Posterior cingulate gyrus (tissue), 11 donors: ENCODE results near the gene SAMD4A.

Source experiments
- DNase-seq, 10 donors: peaks; one replicate each; pipeline versions ENCODE4 v3.0.0 to v3.0.0-alpha.2; 2020 to 2021; ENCODE audit warnings: mixed read lengths in 3 of 10
- intact Hi-C: fragments of 100-400 bp; cut with DNase I; formaldehyde crosslinking; loops from one replicate; pipeline ENCODE4 v1.15.1; 2023

The SAMD4A gene

DNA sequence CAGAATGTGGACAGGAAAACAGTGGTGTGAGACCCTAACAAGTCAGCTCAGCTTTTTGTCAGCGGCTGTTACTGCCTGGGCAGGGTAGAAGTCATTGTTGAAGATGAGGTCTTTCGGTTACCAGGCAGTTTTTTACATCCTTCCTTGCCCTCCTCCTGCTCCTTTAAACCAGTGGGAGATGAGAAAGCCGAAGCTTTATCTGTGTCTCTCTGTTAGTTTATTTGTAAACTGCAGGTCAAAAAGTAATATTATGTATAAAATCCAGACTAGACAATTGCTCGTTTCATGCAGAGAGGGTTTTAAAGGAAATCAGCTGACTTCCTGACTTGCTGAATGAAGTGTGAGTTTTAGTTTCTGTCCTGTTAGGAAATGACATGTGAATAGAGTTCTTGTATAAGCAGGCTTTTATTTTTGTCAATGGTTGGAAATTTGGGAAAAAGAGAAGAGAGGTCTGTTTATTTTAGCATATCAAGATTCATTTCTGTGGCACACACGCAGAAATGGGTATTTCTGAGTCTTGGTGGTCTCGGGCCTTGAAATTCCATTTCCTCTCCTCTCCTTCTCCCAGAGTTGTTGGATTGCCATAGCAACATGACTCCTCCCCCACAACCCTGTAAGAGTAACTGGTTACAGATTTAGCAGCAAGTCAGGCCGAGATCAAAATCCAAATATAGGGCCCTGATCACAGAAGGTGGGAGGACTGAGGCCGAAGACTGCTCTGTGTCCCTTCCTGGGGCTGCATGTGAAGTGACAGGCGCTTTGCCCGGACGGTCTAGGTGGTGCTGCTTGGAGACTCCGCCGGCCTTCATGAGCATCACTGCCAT is 60.8 kb downstream of the SAMD4A start:
- DNase-seq, result peak in 2 of 10 donors; percentile 71 to 81

DNA sequence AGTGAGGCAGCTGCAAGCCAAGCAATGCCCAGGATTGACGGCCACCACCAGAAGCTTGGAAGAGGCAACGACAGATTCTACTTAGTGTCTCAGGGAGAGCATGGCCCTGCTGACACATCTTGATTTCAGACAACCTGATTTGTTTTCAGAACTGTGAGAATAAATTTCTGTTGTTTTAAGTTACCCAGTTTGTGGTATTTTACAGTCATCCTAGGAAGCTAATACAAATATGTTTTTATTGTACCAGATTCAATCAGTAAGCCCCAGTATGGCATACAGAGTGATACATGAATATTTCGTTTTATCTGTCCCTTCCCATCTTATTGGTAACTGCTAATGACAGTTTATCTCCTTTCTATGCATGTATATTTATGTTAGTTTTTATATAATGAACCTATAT is 62.3 kb downstream of the SAMD4A start:
- intact Hi-C loops, result no loop called here
- no peak for DNase-seq

More for the DNA sequence above, 60.8 kb downstream of the SAMD4A start:
- intact Hi-C loops, result no loop called here

DNA sequence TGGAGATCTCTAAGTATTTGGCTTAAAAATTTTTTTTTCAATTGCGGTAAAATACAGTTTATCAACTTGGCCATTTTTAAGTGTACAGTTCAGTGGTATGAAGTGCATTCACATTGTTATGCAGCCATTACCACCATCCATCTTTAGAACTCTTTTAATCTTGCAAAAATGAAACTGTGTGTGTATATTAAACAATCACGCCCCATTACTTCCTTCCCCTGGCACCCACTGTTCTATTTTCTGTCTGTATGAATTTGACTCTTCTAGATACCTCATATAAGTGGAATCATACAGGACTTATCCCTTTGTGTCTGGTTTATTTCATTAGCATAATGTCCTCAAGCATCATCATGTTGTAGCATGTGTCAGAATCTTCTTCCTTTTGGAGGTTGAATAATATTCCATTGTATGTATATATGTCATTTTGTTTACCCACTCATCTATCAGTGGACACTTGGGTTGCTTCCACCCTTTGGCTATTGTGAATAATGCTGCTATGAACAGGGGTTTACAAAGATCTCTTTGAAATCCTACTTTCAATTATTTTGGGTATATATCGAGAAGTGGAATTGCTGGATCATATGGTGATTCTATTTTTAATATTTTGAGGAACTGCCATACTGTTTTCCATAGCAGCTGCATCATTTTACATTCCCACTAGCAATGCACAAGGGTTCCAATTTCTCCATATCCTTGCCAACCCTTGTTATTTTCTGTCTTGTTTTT is 62.9 kb downstream of the SAMD4A start:
- DNase-seq, result no peak
- intact Hi-C loops, result no loop called here

DNA sequence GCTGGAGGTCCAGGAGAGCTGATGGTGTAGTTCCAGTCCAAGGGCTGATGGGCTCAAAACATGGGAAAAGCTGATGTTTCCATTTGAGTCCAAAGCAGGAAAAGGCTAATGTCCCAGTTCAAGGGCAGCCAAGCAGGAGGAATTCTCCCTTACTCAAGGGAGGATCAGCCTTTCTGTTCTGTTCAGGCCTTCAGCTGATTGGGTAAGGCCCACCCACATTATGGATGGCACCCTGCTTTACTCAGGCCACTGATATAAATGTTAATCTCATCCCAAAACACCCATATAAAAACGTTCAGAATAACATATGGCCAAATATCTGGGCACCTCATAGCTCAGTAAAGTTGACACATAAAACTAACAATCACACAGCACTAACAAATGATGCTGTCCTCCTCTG is 64.1 kb downstream of the SAMD4A start:
- intact Hi-C loops, result no loop called here
- DNase-seq, result no peak

DNA sequence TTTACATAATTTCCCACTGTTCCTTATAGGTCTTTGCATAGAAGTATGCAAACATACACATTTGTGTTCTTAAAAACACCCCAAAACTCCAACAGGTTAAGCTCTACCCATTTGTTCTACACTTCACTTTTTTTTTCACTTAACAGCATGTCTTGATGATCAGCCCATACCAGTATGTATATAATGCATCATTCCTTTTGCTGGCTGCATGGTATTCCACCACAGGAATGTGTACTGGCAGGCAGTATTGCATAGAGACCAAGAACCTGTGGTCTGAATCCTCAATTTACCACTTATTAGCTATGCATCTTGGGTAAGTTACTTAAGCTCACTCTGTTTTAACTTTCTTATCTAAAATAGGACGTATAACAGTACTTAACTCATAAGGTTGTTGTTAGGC is 65.5 kb downstream of the SAMD4A start:
- no peak for DNase-seq
- intact Hi-C loops, result no loop called here

DNA sequence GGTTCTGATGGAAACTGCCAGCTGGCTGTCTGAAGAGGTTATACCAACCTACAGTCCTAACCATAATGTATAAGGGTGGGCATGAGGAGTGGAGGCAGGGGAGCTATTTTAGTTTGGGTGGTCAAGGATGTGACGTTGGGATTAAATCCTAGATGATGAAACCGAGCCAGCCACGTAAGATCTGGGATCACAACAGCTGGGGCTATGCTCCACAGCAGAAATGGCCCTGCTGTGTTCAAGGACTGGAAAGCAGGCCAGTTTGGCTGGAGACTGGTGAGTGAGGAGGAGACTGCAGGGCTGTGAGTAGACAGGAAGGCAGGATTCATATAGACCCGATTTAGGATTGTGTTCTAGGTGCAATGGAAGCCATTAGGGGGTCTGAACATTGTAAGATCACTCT is 66.1 kb downstream of the SAMD4A start:
- intact Hi-C loops, result no loop called here
- DNase-seq, result no peak

DNA sequence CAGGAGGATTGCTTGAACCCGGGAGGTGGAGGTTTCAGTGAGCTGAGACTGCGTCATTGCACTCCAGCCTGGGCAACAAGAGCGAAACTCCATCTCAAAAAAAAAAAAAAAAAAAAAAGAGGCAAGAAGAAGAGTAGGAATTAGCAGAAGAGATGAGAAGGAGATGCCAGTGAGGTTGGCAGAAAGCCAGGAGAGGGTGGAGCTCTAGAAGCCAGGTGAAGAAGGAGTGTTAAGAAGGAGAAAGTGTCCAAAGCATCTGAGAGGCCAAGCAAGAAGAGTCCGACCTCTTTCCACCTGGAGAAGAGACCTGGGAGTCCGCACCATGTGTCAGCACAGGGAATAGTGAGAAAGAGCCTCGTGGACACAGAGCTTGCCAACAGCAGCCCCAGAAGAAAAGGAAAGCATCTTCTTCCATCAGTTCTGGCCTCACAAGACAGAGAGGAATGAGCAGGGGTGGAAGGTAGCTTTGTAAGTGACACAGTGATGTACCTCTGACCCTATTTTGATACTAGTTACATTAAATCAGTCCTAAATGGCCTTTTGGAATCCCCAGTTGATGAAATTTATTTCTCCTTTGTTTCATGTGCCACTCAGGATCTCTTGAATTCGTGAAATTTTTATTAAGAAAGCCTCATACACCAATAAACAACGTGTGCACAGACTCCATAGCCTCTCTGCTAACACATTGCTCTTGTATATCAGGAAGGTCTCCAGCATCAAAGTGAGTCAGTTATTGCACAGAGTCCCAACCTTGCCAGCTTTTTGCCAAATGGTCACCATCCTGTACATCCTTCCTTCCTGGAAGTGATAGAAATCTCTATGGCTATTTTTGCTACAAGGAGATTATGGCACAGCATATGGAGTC is 70.6 kb downstream of the SAMD4A start:
- intact Hi-C loops, result no loop called here
- DNase-seq, result no peak

DNA sequence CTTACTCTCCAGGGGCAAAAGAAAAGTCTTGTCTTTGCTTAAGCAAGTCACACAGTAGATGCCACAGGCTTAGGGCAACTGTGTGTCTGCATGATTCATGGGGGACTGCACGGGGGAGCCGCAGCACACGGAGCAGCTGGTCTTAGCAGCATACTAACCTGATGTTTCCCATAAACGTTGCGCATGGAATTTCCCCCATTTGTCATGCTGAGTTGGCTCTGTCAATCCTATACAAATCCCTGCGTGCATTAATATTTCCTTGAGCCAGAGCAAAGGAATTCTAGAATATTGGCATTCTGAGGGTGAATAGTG is 71.2 kb downstream of the SAMD4A start:
- no peak for DNase-seq
- intact Hi-C loops, result no loop called here

DNA sequence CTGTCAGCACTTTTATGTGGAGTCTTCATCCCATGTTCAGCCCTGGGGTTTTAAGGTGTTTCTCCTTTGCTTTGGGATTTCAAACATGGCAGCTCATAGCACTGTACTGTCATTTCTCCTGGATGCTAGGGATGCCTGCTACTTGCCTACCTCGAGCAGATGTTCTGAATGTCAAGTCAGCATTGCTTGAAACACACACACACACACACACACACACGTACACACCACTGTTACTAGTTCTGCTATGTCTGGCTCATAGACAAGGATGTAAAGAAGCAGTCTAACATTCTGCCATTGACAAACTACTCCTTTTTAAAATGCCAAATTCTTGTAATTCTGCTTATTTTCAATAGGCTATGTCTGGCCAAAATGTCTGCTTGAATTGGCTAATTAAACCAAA is 72.7 kb downstream of the SAMD4A start:
- no peak for DNase-seq
- intact Hi-C loops, result no loop called here

DNA sequence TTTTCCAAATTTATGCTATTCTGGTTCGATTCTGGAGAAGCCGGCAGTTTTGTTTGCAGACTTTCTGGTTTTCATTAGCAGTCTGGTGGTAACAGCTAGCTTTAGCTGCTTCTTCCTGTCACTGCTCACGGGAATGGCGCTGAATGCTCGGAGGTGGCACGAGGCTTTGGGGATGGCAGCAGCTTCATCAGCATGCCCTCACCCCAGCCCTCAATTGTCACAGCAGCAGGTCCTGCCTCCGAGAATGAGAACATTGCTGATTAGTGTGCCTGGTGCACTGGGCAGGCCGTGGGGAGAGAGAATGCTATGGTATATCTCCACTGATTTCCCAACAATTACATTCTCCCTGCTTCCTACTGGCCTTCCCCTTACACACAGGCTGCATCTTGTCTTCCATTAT is 73.6 kb downstream of the SAMD4A start:
- intact Hi-C loops, result no loop called here
- DNase-seq, result peak in 2 of 10 donors; percentile 73 to 76

DNA sequence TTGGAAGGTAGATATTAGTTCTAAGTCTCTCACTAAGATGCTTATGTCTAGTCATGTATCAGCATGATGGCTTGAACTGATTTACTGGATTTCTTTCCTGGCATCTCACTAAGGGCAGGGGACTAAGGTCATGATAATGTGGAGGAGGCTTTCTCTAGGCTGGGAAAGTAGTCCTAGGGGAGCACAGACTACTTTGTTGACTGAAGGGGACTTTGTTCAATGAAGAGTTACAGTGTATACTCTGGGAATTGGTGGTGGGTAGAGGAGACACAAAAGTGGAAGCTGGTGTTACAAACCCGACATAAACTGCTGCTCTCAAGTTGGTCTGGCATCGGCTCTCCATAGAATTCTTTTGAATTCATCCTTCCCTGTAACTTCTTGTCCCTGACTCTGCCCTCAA is 75.2 kb downstream of the SAMD4A start:
- intact Hi-C loops, result no loop called here

DNA sequence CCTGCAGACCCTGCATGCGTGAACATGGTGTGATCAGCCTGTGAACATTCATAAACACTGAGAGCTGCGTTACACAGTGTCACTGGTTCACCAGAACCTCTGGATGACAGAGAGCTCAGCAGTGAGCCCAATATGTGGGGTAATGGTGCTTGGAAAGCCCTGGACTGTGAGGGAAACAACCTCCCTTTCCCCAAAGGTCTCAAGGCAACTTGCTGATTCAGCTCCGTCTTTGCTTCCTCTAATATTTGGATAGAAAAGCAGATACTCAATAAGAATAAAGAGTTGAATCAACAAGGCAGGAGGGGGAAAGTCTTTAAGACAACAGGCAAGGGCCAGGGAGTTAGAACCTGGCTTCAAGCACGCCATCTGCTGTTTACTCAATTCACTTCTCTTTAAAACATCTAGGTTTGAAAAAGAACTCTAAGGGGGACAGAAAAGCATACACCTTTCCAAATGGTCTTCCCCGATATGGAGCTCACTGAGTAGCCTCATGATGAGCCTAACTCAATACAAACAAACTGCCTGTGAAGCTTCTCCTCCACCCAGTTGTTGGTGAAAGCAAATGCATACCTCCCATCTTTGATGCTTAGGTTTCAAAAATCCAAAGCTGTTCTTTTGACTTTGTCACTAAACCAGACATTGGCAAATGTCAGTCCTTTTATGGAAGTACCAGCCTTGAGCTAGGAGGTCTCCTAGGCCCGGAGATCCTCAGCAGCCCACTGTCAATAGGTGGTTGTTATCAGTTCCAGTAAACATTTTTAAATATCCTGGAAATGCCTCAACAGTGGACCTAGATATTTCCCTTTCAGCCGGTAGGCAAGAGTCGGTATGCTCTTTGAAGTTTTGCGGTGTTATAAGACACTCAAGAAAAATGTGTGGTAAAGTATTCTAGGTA is 76.1 kb downstream of the SAMD4A start:
- intact Hi-C loops, result no loop called here
- no peak for DNase-seq

More for the DNA sequence above, 75.2 kb downstream of the SAMD4A start:
- DNase-seq, result no peak

DNA sequence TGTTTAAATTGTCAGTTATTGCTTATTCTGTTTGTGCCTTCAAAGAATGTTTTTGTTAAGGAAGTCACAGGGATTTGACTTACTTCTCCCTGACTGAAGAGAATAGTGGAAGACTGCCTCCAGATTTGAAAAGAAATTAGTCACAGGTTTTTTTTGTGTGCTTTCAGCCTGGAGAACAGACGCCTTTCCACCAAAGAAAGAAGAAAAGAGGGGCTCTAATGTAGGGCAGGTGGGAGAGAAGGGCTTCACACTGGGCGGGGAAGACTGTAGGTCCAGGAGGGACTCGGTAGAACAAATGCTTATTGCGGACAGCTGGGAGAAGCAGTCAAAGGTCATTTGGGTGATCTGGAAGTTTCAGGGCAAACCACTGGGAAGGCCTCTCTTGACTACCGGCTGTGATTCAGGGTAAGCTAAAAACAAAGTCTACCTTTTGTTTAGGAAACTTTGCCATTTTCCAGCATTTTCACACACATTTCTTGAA is 76.8 kb downstream of the SAMD4A start:
- no peak for DNase-seq
- intact Hi-C loops, result no loop called here

DNA sequence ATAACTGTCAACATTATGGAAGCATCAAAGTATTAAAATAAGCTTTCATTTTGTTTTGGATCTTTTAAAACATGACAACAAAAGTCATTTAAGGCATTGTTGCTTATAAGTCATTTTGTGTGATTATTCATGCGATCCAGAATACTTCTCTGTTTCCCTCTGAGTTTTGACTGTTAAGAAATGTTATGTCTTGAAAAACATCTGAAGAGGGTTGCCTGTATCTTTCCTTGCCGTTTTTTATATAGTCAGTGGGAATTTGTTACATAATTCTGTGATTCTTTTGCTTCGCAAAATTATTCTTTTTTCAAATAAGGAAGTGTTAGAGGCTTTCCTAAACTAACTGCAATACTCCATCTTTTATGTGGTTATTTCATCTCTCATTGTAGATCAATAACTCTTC is 78.7 kb downstream of the SAMD4A start:
- intact Hi-C loops, result no loop called here
- no peak for DNase-seq

DNA sequence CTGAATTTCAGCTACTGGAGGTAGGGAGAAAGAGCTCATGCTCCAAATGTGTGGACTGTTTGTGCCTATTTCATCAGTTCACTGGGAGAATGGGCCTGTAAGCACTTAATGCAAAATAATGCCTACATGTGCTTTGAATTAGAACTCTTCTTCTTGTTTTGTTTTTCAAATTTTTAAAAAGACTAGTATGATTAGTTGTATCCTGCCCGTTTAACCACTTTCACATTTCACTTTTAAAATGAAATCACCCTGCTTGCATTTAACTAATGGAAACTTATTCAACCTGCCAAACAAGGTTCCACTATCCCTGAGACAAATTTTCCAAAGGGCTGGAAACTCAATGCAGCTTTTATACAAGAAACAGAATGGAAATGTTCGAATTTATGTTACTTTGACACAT is 79.7 kb downstream of the SAMD4A start:
- DNase-seq, result no peak
- intact Hi-C loops, result no loop called here

DNA sequence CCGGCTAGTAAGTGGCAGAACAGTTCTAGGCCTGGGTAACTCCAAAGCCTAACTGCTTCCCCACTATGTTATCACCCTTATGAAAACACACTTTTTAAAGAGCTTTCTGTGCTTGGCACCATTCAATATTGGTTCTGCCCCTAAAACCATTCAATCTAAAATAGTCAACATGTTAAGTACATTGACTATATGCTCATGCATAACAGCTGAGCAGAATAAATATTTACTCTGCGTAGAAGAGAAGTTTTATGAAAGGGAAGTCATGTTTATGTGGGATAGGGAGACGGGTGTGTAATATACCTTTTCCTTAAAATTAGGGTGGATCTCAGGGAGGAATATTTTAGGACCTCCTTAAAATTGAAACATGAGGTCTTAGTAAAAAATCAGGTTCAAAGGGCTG is 80.5 kb downstream of the SAMD4A start:
- intact Hi-C loops, result no loop called here
- DNase-seq, result no peak

DNA sequence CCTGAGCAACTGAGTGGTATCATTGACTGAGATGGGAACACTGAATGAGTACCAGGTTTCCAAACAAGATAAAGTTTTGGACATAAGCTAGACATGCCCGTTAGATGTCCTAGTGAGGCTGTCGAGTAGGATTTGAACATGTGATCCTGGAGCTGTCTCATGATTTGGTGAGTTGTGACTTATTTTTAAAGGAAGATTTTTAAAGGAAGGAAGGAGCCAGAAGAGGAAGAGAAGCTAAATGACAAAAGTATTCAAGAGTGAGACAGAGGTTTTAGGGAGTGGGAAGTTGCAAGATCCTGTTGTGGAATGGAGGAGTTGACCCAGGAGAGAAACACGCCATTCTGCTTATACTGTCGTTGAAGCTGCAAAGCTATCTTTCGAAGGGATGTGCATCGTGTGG is 82.1 kb downstream of the SAMD4A start:
- DNase-seq, result no peak
- intact Hi-C loops, result no loop called here

DNA sequence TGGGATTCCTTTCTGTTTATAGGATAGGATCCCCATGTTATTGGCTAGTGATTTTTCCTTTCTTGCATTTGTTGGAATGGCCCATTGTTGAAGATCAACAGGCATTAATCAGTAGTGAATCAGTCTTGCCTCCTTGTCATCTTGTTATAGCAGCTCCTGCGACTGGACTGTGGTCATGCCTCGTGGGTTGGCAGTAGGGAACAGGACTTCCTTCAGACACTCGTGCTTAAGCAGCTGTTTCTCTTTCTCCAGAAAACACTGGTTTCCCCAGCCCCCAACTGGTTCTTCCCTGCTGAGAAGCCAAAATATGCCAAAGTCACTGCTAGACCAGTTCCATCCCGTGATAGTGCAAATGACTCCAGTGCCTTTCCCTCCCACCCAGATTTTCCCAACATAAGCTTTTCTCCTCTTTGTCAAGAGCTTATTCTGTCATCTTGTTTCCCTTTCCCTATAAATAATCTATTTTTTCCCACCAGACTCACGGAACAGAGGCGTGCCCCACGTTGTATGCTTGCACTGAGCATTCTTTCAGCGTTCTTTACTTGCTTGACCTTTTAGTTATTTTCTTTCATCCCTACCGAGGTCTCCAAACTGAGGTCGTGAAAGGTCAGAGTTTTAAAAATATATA is 83.5 kb downstream of the SAMD4A start:
- intact Hi-C loops, result no loop called here
- DNase-seq, result no peak

DNA sequence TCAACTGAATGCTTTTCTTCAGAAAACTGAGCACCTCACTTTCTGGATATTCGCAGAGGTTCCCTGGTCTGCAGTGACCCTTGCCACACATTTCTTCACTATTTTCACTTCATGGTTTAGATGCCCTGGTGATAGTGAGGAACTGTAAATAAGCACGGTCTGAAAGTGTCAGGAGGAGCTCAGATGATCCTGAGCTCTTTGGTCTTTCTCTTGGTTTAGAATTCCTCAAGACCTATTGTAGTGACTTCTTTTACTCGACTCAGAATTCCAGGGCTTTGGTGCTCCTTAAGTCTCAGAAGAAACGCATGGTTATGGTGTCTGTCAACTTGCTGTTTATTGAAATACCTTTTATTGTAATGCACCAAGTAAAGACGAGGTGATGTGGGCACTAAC is 84.0 kb downstream of the SAMD4A start:
- intact Hi-C loops, result no loop called here
- no peak for DNase-seq

DNA sequence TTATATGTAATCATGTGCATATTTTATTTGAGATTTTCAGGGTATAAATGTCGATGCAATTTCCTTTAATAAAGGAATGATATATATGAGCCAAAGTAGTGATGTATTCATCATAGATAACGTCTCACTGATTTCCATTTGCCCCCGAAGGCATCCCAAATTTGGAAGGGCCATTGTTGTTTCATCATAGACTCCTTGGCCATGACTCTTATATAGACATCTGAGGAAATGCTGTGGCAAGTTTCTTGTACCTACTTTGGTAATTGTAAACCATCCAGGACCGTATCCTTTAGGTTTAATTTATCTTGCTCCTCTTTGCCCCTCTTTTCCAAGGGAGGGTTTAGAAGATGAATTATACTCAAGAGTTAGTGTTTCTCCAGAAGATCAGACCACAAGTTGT is 84.7 kb downstream of the SAMD4A start:
- DNase-seq, result no peak
- intact Hi-C loops, result no loop called here
